ENCODE results near the gene TNFRSF6B.
A peak's percentile ranks its signal among the peaks of the same experiment; 100 is the strongest.

The TNFRSF6B gene

GRCh38 chr20:63697868-63698545 lies 1.6 kb downstream of the TNFRSF6B start:
- no peak for DNase-seq (ENCODE audit: low spot score)

GRCh38 chr20:63698739-63699465 lies 2.5 kb downstream of the TNFRSF6B start:
- DNase-seq (ENCODE audit: low spot score), result peak; percentile 44

GRCh38 chr20:63699466-63700198 lies 3.2 kb downstream of the TNFRSF6B start:
- DNase-seq (ENCODE audit: low spot score), result no peak

- no peak for DNase-seq (ENCODE audit: low spot score)
These were observed 4.0 kb downstream of the TNFRSF6B start for GRCh38 chr20:63700199-63701050.

GRCh38 chr20:63701051-63701328 lies 4.5 kb downstream of the TNFRSF6B start:
- DNase-seq (ENCODE audit: low spot score), result no peak

GRCh38 chr20:63701329-63702035 lies 5.0 kb downstream of the TNFRSF6B start:
- DNase-seq (ENCODE audit: low spot score), result no peak

- DNase-seq (ENCODE audit: low spot score), result no peak
These were observed 5.7 kb downstream of the TNFRSF6B start for GRCh38 chr20:63702036-63702665.

GRCh38 chr20:63702751-63703470 lies 6.5 kb downstream of the TNFRSF6B start:
- DNase-seq (ENCODE audit: low spot score), result no peak

GRCh38 chr20:63703471-63703975 lies 7.1 kb downstream of the TNFRSF6B start:
- no peak for DNase-seq (ENCODE audit: low spot score)

- DNase-seq (ENCODE audit: low spot score), result no peak
These were observed 7.7 kb downstream of the TNFRSF6B start for GRCh38 chr20:63703976-63704748.

- DNase-seq (ENCODE audit: low spot score), result no peak
These were observed 8.3 kb downstream of the TNFRSF6B start for GRCh38 chr20:63704749-63705117.

- no peak for DNase-seq (ENCODE audit: low spot score)
These were observed 9.0 kb downstream of the TNFRSF6B start for GRCh38 chr20:63705232-63706026.

- no peak for DNase-seq (ENCODE audit: low spot score)
These were observed 9.7 kb downstream of the TNFRSF6B start for GRCh38 chr20:63706027-63706695.

- peak; percentile 68 for DNase-seq (ENCODE audit: low spot score)
These were observed 10.6 kb downstream of the TNFRSF6B start for GRCh38 chr20:63706852-63707557.

- peak; percentile 89 for DNase-seq (ENCODE audit: low spot score)
These were observed 11.3 kb downstream of the TNFRSF6B start, which contains the start of the genes ARFRP1 and ZGPAT for GRCh38 chr20:63707558-63708300. ARFRP1 (minus strand) TSS chr20:63707976; CDS start chr20:63707091, 885 bp downstream. ZGPAT (plus strand) TSS chr20:63708039; CDS start chr20:63708581, 542 bp downstream.
